ENCODE data around the gene TRPV3.
"Not testable (repeated sequence)": the region's sequence is repeated elsewhere in the genome, so short reads cannot be mapped to it uniquely, and the experiment has no call there.

TRPV3 gene

DNA sequence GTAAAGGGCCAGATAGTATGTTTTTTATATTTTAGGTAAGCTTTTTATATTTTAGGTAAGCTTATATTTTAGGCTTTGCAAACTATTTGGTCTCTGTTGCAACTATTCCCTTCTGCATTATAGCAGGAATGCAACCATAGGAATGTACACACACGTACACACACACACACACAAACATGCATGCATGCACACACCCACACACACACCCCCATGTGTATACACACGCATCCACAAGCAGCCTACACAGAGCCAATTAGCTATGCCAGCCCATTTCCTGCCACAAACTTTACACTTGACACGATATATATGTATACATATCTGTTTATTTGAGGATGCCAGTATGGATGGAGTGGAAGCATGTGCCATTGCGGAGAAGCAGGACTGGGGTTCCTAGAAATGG, 7.5 kb upstream of the TRPV3 start:
- H3K4me1 ChIP-seq (ENCODE audit: insufficient read depth, low read length), result no peaks in the 10 kb centered on the region

GRCh38 chr17:3564241-3564640, 6.6 kb upstream of the TRPV3 start:
- H4K20me1 ChIP-seq (ENCODE audit: insufficient read depth, low read length); H3K4me2 ChIP-seq (ENCODE audit: insufficient read depth, low read length); H3K9ac ChIP-seq (ENCODE audit: low read depth, low read length); H3K36me3 ChIP-seq (ENCODE audit: insufficient read depth, low read length); H3K27ac ChIP-seq (ENCODE audit: low read length); ATAC-seq (ENCODE audit: insufficient read depth, low read depth); H3K4me1 ChIP-seq (ENCODE audit: insufficient read depth, low read length); H3K27me3 ChIP-seq (ENCODE audit: insufficient read depth, low read length, poor library complexity); H3K79me2 ChIP-seq (ENCODE audit: insufficient read depth, low read length); H2AFZ ChIP-seq (ENCODE audit: low read depth, low read length); H3K9me3 ChIP-seq (ENCODE audit: insufficient read depth, low read length, severe bottlenecking); H3K4me3 ChIP-seq (ENCODE audit: low read depth in 1 of 2, low read length in 2 of 2); DNase-seq: not testable (repeated sequence)

More for the DNA sequence above, 7.5 kb upstream of the TRPV3 start:
- no peak overlapping the region for H3K4me2 ChIP-seq (ENCODE audit: insufficient read depth, low read length)
- no peak overlapping the region for H3K27ac ChIP-seq (ENCODE audit: low read length)
- no peaks in the 10 kb centered on the region for H3K9me3 ChIP-seq (ENCODE audit: insufficient read depth, low read length, severe bottlenecking)
- no peak for ATAC-seq (ENCODE audit: insufficient read depth, low read depth)
- TF ChIP-seq, protein P1, sequence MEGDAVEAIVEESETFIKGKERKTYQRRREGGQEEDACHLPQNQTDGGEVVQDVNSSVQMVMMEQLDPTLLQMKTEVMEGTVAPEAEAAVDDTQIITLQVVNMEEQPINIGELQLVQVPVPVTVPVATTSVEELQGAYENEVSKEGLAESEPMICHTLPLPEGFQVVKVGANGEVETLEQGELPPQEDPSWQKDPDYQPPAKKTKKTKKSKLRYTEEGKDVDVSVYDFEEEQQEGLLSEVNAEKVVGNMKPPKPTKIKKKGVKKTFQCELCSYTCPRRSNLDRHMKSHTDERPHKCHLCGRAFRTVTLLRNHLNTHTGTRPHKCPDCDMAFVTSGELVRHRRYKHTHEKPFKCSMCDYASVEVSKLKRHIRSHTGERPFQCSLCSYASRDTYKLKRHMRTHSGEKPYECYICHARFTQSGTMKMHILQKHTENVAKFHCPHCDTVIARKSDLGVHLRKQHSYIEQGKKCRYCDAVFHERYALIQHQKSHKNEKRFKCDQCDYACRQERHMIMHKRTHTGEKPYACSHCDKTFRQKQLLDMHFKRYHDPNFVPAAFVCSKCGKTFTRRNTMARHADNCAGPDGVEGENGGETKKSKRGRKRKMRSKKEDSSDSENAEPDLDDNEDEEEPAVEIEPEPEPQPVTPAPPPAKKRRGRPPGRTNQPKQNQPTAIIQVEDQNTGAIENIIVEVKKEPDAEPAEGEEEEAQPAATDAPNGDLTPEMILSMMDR (IDR thresholded peaks at IDR 0.05; ENCODE audit: borderline replicate concordance, extremely low read depth, low read length, poor library complexity, severe bottlenecking), result no peak
- no peak for TF ChIP-seq EZH2 (IDR thresholded peaks at IDR 0.05; ENCODE audit: borderline replicate concordance, low read depth, low read length, severe bottlenecking)
- H3K36me3 ChIP-seq (ENCODE audit: insufficient read depth, low read length), result peaks cover 3% of the 10 kb centered on the region; the same call in 1 of the 2 replicates
- H2AFZ ChIP-seq (ENCODE audit: low read depth, low read length), result no peak overlapping the region
- no peak overlapping the region for H3K4me3 ChIP-seq (ENCODE audit: low read depth in 1 of 2, low read length in 2 of 2)
- no peaks in the 10 kb centered on the region for H3K79me2 ChIP-seq (ENCODE audit: insufficient read depth, low read length)
- H3K27me3 ChIP-seq (ENCODE audit: insufficient read depth, low read length, poor library complexity), result no peaks in the 10 kb centered on the region
- no peak for DNase-seq
- no peak overlapping the region for H3K9ac ChIP-seq (ENCODE audit: low read depth, low read length)
- no peaks in the 10 kb centered on the region for H4K20me1 ChIP-seq (ENCODE audit: insufficient read depth, low read length)

- Histone ChIP-seq H3K27me3 (ENCODE audit: insufficient read depth, low read length, poor library complexity) (no peaks in the 10 kb centered on the region), H3K36me3 (ENCODE audit: insufficient read depth, low read length) (no peaks in the 10 kb centered on the region), H3K79me2 (ENCODE audit: insufficient read depth, low read length) (no peaks in the 10 kb centered on the region), H3K9ac (ENCODE audit: low read depth, low read length) (no peak overlapping the region), H3K9me3 (ENCODE audit: insufficient read depth, low read length, severe bottlenecking) (no peaks in the 10 kb centered on the region), H3K4me2 (ENCODE audit: insufficient read depth, low read length) (no peak overlapping the region), H4K20me1 (ENCODE audit: insufficient read depth, low read length) (no peaks in the 10 kb centered on the region), H3K4me1 (ENCODE audit: insufficient read depth, low read length) (no peaks in the 10 kb centered on the region), H3K4me3 (ENCODE audit: low read depth in 1 of 2, low read length in 2 of 2) (no peak overlapping the region), H2AFZ (ENCODE audit: low read depth, low read length) (no peak overlapping the region), H3K27ac (ENCODE audit: low read length) (no peak overlapping the region)
- DNase-seq (no peak), ATAC-seq (ENCODE audit: insufficient read depth, low read depth) (no peak)
- no peak for TF ChIP-seq EZH2 (IDR thresholded peaks at IDR 0.05; ENCODE audit: borderline replicate concordance, low read depth, low read length, severe bottlenecking)
- TF ChIP-seq, protein P1 (IDR thresholded peaks at IDR 0.05; ENCODE audit: borderline replicate concordance, extremely low read depth, low read length, poor library complexity, severe bottlenecking), result no peak
These were observed 1.6 kb upstream of the TRPV3 start for GRCh38 chr17:3559270-3559645.

DNA sequence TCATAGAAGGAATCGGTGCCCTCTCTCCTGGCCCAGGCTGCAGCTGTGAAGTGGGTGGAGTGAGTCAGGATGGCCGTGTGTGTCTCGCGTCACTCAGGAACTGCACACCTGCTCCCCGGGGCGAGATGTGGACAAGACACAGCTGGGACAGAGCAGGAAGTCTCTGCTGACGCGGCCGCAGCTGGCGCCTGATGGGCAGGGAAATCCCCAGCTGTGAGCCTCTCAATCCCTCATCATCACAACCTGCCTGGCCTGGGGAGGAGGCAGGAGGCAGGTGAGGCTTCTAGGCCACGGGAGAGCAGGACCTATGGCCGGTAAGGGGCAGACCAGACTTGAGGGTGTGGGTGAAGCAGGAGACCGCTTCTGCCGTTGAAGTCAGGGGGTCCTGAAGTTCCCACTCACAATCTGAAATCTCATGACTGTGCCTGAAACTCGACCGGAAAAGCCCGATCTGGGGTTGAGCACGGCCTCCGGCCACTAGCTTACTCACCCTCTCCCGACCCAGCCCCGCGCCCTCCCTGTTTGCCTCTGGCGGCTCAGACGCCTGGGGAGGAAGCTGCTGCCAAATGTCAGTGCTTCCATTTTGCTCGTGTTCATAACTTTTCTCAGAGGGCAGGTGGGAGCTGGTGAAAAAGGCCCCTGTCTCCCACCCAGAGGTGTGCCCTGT, 1.1 kb upstream of the TRPV3 start:
- no peak overlapping the region for H3K9ac ChIP-seq (ENCODE audit: low read depth, low read length)

More for the DNA sequence above, 1.1 kb upstream of the TRPV3 start:
- Histone ChIP-seq H2AFZ (ENCODE audit: low read depth, low read length) (no peak overlapping the region), H3K27ac (ENCODE audit: low read length) (no peak overlapping the region), H3K36me3 (ENCODE audit: insufficient read depth, low read length) (no peaks in the 10 kb centered on the region), H3K9me3 (ENCODE audit: insufficient read depth, low read length, severe bottlenecking) (no peaks in the 10 kb centered on the region), H3K27me3 (ENCODE audit: insufficient read depth, low read length, poor library complexity) (no peaks in the 10 kb centered on the region), H3K4me1 (ENCODE audit: insufficient read depth, low read length) (no peaks in the 10 kb centered on the region), H3K79me2 (ENCODE audit: insufficient read depth, low read length) (no peaks in the 10 kb centered on the region), H4K20me1 (ENCODE audit: insufficient read depth, low read length) (no peaks in the 10 kb centered on the region), H3K4me3 (ENCODE audit: low read depth in 1 of 2, low read length in 2 of 2) (no peak overlapping the region), H3K4me2 (ENCODE audit: insufficient read depth, low read length) (no peak overlapping the region)
- no peak for DNase-seq
- peak; percentile 44; the same call in 2 of the 3 replicates for ATAC-seq (ENCODE audit: insufficient read depth, low read depth)
- no peak for TF ChIP-seq EZH2 (IDR thresholded peaks at IDR 0.05; ENCODE audit: borderline replicate concordance, low read depth, low read length, severe bottlenecking)
- TF ChIP-seq, protein P1 (IDR thresholded peaks at IDR 0.05; ENCODE audit: borderline replicate concordance, extremely low read depth, low read length, poor library complexity, severe bottlenecking), result no peak

Data from DND-41 (cell line).